K562 (cell line): ENCODE measurements around the gene CD9. TPM values are rescaled to one million over a fixed set of nuclear protein-coding genes. Genes with fewer than 3 reads are reported as not detected.

ENCODE experiments used
- ARNT ChIP-seq, 2 experiments: fragments of 450-650 bp; IDR thresholded peaks; 2 replicates each; pipeline ENCODE4 v1.6.1; 2016; ENCODE audit warnings: mild to moderate bottlenecking in 1 of 2
- CBX1 ChIP-seq: sonication (generic); IDR thresholded peaks from 2 replicates; pipeline ENCODE4 v1.6.1; 2016; ENCODE audit warnings: antibody characterized with exemption, low read depth, mild to moderate bottlenecking
- CXXC5 ChIP-seq: fragments of 250-450 bp; sonication (Bioruptor Pico); IDR thresholded peaks from 2 replicates; pipeline ENCODE4 v1.8.0; 2022; ENCODE audit warnings: inconsistent platforms, mild to moderate bottlenecking, moderate library complexity
- EGR1 ChIP-seq: fragments of 450-650 bp; conservative IDR thresholded peaks from 2 replicates; pipeline ENCODE4 v1.6.1; 2017; ENCODE audit warnings: mild to moderate bottlenecking
- HMGN3 ChIP-seq: IDR thresholded peaks from 2 replicates; pipeline ENCODE4 v1.6.1; 2011; ENCODE audit warnings: borderline replicate concordance, low read depth, mild to moderate bottlenecking, mixed read lengths, low read length; ENCODE audit not compliant: insufficient read length; ENCODE audit errors: extremely low read depth
- HNRNPH1 ChIP-seq: fragments of 200-400 bp; formaldehyde crosslinking; optimal IDR thresholded peaks from 2 replicates; pipeline ENCODE3; 2017; ENCODE audit warnings: low read depth, mild to moderate bottlenecking, low read length, moderate library complexity
- HNRNPL ChIP-seq: fragments of 200-400 bp; formaldehyde crosslinking; IDR thresholded peaks from 2 replicates; pipeline ENCODE4 v1.6.1; 2017; ENCODE audit warnings: low read depth, mild to moderate bottlenecking, low read length
- JUN ChIP-seq, 2 experiments: sonication (generic) in 1 of 2; formaldehyde crosslinking in 1 of 2; IDR thresholded peaks; 2 replicates each; pipeline versions ENCODE4 v1.6.1 to v1.8.0; 2012 to 2022; ENCODE audit warnings: borderline replicate concordance in 2 of 2, mild to moderate bottlenecking in 2 of 2, improper control_type of control experiment in 1 of 2, low read depth in 1 of 2, low read length in 1 of 2, missing genetic modification reagents in 1 of 2
- L3MBTL2 ChIP-seq: fragments of 450-650 bp; IDR thresholded peaks from 2 replicates; pipeline ENCODE4 v1.6.1; 2016; ENCODE audit warnings: mild to moderate bottlenecking, moderate library complexity
- LARP7 ChIP-seq: fragments of 450-650 bp; IDR thresholded peaks from 2 replicates; pipeline ENCODE4 v1.6.1; 2016
- MBD2 ChIP-seq: sonication (generic); IDR thresholded peaks from 2 replicates; pipeline ENCODE4 v1.6.1; 2016; ENCODE audit warnings: low read depth, borderline replicate concordance
- MED1 ChIP-seq: sonication (generic); formaldehyde crosslinking; IDR thresholded peaks from 2 replicates; pipeline ENCODE4 v1.8.1; 2023; ENCODE audit warnings: missing genetic modification reagents, borderline replicate concordance
- MTA3 ChIP-seq: fragments of 450-650 bp; formaldehyde crosslinking; IDR thresholded peaks from 2 replicates; pipeline ENCODE4 v1.6.1; 2017; ENCODE audit warnings: mild to moderate bottlenecking, borderline replicate concordance
- POLR2G ChIP-seq: fragments of 200-400 bp; formaldehyde crosslinking; IDR thresholded peaks from 2 replicates; pipeline ENCODE4 v1.6.1; 2017; ENCODE audit warnings: low read depth, mild to moderate bottlenecking, antibody characterized with exemption, low read length, moderate library complexity
- SP1 ChIP-seq: sonication (generic); formaldehyde crosslinking; IDR thresholded peaks from 2 replicates; pipeline ENCODE4 v1.8.1; 2022; ENCODE audit warnings: mild to moderate bottlenecking, missing genetic modification reagents
- SRSF7 ChIP-seq: fragments of 200-400 bp; formaldehyde crosslinking; optimal IDR thresholded peaks from 2 replicates; pipeline ENCODE3; 2017; ENCODE audit warnings: mild to moderate bottlenecking, low read depth, low read length
- STAG1 ChIP-seq: sonication (generic); formaldehyde crosslinking; IDR thresholded peaks from 2 replicates; pipeline ENCODE4 v1.5.0; 2020; ENCODE audit warnings: missing genetic modification reagents, borderline replicate concordance
- ZFX ChIP-seq: sonication (generic); formaldehyde crosslinking; IDR thresholded peaks from 2 replicates; pipeline ENCODE4 v1.8.0; 2022; ENCODE audit warnings: mild to moderate bottlenecking, missing genetic modification reagents, moderate library complexity
- ZNF57 ChIP-seq: fragments of 450-650 bp; formaldehyde crosslinking; IDR thresholded peaks from 2 replicates; pipeline ENCODE4 v1.4.0; 2020; ENCODE audit warnings: mild to moderate bottlenecking, moderate library complexity
- ZNF583 ChIP-seq: fragments of 250-450 bp; sonication (Bioruptor Pico); IDR thresholded peaks from 2 replicates; pipeline ENCODE4 v1.4.0; 2020
- ZNF717 ChIP-seq: fragments of 250-450 bp; sonication (Bioruptor Pico); IDR thresholded peaks from 2 replicates; pipeline ENCODE4 v1.5.0; 2021
- polyA plus RNA-seq, 8 experiments: library from polyadenylated mRNA; depleted of rRNA in 4 of 8; stranded (reverse) in 5 of 8; unstranded in 3 of 8; fragments of >200 nt; fragmentation: Nextera tagmentation in 2 of 8; fragmentation: Illumina TruSeq in 1 of 8; extraction: Ambion mirVana in 2 of 8; extraction: Trizol in 1 of 8; gene quantifications; 2 replicates each; pipeline versions ENCODE4 v1.2.1 to v1.2.3, GENCODE V29; 2011 to 2014; ENCODE audit warnings: inconsistent platforms in 1 of 8, missing spikeins in 1 of 8
- total RNA-seq, 7 experiments: library from RNA; depleted of rRNA in 6 of 7; stranded (reverse); fragments of >200 nt in 6 of 7; fragmentation: Illumina TruSeq in 2 of 7; extraction: Trizol in 2 of 7; gene quantifications; 2 replicates each; pipeline versions ENCODE4 v1.2.1 to v1.2.3, GENCODE V29; 2011 to 2021; ENCODE audit warnings: low replicate concordance in 1 of 7
- TF ChIP-seq, protein P1 (sequence below), 3 experiments: fragments of 200-800 bp in 1 of 3; fragments of 250-450 bp in 1 of 3; fragments of 450-650 bp in 1 of 3; sonication (Bioruptor Pico) in 1 of 3; sonication (Bioruptor generic) in 1 of 3; formaldehyde crosslinking in 1 of 3; IDR thresholded peaks; 2 replicates each; pipeline versions ENCODE4 v1.6.1 to v1.8.0; 2016 to 2022; ENCODE audit warnings: mild to moderate bottlenecking in 2 of 3, missing genetic modification characterization in 2 of 3, missing compliant biosample characterization in 1 of 3, moderate library complexity in 1 of 3
- TF ChIP-seq, protein P2 (sequence below), 2 experiments: fragments of 450-650 bp; IDR thresholded peaks; 2 replicates each; pipeline ENCODE4 v1.6.1; 2016

CD9 gene
- total and polyA plus RNA-seq, 9 of the 15 experiments (the other 6 are each of a cell fraction or from before 2014, with no cell fraction given): 0.43 to 5.6 (median 0.62) TPM

DNA sequence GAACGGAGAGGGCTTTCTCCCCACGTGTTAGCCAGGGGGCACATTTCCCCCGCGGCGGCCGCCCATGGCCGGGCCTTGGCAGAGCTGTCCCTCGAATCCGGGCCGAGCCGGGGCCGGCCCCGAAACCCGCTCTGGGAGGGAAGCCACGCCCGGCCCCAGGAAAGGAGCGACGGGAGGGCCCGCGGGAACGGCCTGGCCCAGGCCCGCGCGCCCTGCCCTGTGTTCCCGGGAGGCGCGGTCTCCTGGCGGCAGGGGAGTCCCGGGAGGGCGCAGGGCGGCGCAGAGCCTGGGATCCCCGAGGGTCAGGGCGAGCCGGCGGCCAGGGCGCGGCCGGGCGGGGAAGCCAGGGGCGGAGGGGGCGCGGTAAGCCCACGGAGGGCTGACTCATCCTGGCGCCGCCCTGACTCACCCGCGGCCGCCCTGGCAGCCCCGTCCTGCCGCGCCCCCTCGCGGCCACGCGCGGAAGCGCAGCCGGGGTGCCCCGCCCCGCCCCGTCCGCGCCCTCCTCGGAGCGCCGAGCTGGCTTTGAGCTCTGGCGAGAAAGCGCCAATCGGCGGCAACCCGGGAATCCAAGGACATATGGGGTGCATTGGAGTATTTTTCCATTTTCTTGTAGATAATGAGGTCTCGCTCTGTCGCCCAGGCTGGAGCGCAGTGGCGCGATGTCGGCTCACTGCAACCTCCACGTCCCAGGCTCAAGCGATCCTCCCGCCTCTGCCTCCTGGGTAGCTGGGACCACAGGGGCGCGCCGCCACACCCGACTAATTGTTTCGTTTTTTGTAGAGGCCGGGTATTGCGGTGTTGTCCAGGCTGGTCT lies 78.4 kb downstream of the CD9 start (continued):
- no peak for TF ChIP-seq HNRNPH1
- no peak for TF ChIP-seq SRSF7
- TF ChIP-seq ZNF717 (CRISPR knock-in tag): no peak
- TF ChIP-seq MTA3: peak; percentile 57; the same call in 1 of the 2 replicates
- no peak for TF ChIP-seq CBX1
- no peak for TF ChIP-seq ZNF57 (CRISPR knock-in tag)
- TF ChIP-seq SP1 (CRISPR knock-in tag): 0 out of 2 replicates have a peak, but pooled peaks have one; percentile 30
- peak; percentile 91 for TF ChIP-seq JUN (IDR thresholded peaks at IDR 0.05; ENCODE audit: borderline replicate concordance, low read depth, low read length)
- TF ChIP-seq JUN (CRISPR knock-in tag; IDR thresholded peaks at IDR 0.05; ENCODE audit: borderline replicate concordance): no peak
- TF ChIP-seq HNRNPL: 0 out of 2 replicates have a peak, but pooled peaks have one; percentile 22
- no peak for TF ChIP-seq LARP7
- peak; percentile 44 for TF ChIP-seq HMGN3
- TF ChIP-seq EGR1: 0 out of 2 replicates have a peak, but pooled peaks have one; percentile 28
- TF ChIP-seq STAG1 (CRISPR knock-in tag): peak; percentile 52; the same call in 1 of the 2 replicates
- TF ChIP-seq POLR2G: peak; percentile 64
- TF ChIP-seq MED1 (CRISPR knock-in tag): peak; percentile 60; the same call in 1 of the 2 replicates
- TF ChIP-seq ARNT (IDR thresholded peaks at IDR 0.05): no peak
- peak; percentile 54 for TF ChIP-seq L3MBTL2
- TF ChIP-seq, protein P1, sequence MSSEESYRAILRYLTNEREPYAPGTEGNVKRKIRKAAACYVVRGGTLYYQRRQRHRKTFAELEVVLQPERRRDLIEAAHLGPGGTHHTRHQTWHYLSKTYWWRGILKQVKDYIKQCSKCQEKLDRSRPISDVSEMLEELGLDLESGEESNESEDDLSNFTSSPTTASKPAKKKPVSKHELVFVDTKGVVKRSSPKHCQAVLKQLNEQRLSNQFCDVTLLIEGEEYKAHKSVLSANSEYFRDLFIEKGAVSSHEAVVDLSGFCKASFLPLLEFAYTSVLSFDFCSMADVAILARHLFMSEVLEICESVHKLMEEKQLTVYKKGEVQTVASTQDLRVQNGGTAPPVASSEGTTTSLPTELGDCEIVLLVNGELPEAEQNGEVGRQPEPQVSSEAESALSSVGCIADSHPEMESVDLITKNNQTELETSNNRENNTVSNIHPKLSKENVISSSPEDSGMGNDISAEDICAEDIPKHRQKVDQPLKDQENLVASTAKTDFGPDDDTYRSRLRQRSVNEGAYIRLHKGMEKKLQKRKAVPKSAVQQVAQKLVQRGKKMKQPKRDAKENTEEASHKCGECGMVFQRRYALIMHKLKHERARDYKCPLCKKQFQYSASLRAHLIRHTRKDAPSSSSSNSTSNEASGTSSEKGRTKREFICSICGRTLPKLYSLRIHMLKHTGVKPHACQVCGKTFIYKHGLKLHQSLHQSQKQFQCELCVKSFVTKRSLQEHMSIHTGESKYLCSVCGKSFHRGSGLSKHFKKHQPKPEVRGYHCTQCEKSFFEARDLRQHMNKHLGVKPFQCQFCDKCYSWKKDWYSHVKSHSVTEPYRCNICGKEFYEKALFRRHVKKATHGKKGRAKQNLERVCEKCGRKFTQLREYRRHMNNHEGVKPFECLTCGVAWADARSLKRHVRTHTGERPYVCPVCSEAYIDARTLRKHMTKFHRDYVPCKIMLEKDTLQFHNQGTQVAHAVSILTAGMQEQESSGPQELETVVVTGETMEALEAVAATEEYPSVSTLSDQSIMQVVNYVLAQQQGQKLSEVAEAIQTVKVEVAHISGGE (CRISPR knock-in tag; IDR thresholded peaks at IDR 0.05): peak in 1 of 3 experiments; percentile 22; a peak in 1 of 6 replicates
- TF ChIP-seq CXXC5 (CRISPR knock-in tag): peak; percentile 75
- TF ChIP-seq ZNF583: no peak
- TF ChIP-seq MBD2: no peak
- peak; percentile 83 for TF ChIP-seq ZFX
- TF ChIP-seq, protein P2, sequence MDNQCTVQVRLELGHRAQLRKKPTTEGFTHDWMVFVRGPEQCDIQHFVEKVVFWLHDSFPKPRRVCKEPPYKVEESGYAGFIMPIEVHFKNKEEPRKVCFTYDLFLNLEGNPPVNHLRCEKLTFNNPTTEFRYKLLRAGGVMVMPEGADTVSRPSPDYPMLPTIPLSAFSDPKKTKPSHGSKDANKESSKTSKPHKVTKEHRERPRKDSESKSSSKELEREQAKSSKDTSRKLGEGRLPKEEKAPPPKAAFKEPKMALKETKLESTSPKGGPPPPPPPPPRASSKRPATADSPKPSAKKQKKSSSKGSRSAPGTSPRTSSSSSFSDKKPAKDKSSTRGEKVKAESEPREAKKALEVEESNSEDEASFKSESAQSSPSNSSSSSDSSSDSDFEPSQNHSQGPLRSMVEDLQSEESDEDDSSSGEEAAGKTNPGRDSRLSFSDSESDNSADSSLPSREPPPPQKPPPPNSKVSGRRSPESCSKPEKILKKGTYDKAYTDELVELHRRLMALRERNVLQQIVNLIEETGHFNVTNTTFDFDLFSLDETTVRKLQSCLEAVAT (IDR thresholded peaks at IDR 0.05): no peak
